Osteoblast (primary cell): Measurements from ENCODE around the gene CAMKMT. TPM values are rescaled to one million over a fixed set of nuclear protein-coding genes. Genes with fewer than 3 reads are reported as not detected.

Experiments used
- DNase-seq: peaks from one replicate; pipeline ENCODE4 v3.0.0; 2011; ENCODE audit warnings: low spot score, mixed read lengths; ENCODE audit not compliant: insufficient read length; ENCODE audit errors: missing footprints
- H2AFZ ChIP-seq: 2 replicates; pipeline ENCODE4 v1.6.0; 2011; ENCODE audit warnings: mild to moderate bottlenecking, low read length
- H3K27ac ChIP-seq: 2 replicates; pipeline ENCODE4 v1.5.1; 2011; ENCODE audit warnings: mild to moderate bottlenecking, low read depth, low read length, moderate library complexity
- H3K27me3 ChIP-seq: 2 replicates; pipeline ENCODE4 v1.6.0; 2012; ENCODE audit warnings: mild to moderate bottlenecking, control low read depth, inconsistent platforms, low read length, moderate library complexity; ENCODE audit not compliant: insufficient read depth
- H3K36me3 ChIP-seq: 2 replicates; pipeline ENCODE4 v1.5.1; 2011; ENCODE audit warnings: mild to moderate bottlenecking, low read length, control low read depth, moderate library complexity; ENCODE audit not compliant: insufficient read depth
- H3K4me1 ChIP-seq: 2 replicates; pipeline ENCODE4 v1.5.1; 2011; ENCODE audit warnings: mild to moderate bottlenecking, low read length, control low read depth, moderate library complexity; ENCODE audit not compliant: insufficient read depth
- H3K4me2 ChIP-seq: 2 replicates; pipeline ENCODE4 v1.6.0; 2011; ENCODE audit warnings: mild to moderate bottlenecking, low read length; ENCODE audit not compliant: insufficient read depth
- H3K4me3 ChIP-seq: fragments of 200-600 bp; sonication (generic); 3 replicates; pipeline ENCODE4 v1.5.1; 2012; ENCODE audit warnings: mild to moderate bottlenecking, low read length, inconsistent platforms; ENCODE audit not compliant: insufficient read depth
- H3K79me2 ChIP-seq: 2 replicates; pipeline ENCODE4 v1.6.0; 2012; ENCODE audit warnings: mild to moderate bottlenecking, low read length, control low read depth, inconsistent platforms; ENCODE audit not compliant: insufficient read depth
- H3K9me3 ChIP-seq: 2 replicates; pipeline ENCODE4 v1.5.1; 2011; ENCODE audit warnings: low read depth, low read length, control low read depth
- H4K20me1 ChIP-seq: 2 replicates; pipeline ENCODE4 v1.6.0; 2012; ENCODE audit warnings: mild to moderate bottlenecking, low read length, control low read depth; ENCODE audit not compliant: insufficient read depth
- total RNA-seq: library from RNA; depleted of rRNA; stranded (reverse); fragments of >200 nt; gene quantifications from 2 replicates; pipeline ENCODE4 v1.2.3, GENCODE V29; 2012
- TF ChIP-seq, protein P1 (sequence below): IDR thresholded peaks from 2 replicates; pipeline ENCODE4 v1.5.1; 2011; ENCODE audit warnings: mild to moderate bottlenecking, low read depth, low read length, moderate library complexity; ENCODE audit errors: extremely low read depth

Gene CAMKMT
- total RNA-seq, 1 donor, result 7.2 TPM

DNA sequence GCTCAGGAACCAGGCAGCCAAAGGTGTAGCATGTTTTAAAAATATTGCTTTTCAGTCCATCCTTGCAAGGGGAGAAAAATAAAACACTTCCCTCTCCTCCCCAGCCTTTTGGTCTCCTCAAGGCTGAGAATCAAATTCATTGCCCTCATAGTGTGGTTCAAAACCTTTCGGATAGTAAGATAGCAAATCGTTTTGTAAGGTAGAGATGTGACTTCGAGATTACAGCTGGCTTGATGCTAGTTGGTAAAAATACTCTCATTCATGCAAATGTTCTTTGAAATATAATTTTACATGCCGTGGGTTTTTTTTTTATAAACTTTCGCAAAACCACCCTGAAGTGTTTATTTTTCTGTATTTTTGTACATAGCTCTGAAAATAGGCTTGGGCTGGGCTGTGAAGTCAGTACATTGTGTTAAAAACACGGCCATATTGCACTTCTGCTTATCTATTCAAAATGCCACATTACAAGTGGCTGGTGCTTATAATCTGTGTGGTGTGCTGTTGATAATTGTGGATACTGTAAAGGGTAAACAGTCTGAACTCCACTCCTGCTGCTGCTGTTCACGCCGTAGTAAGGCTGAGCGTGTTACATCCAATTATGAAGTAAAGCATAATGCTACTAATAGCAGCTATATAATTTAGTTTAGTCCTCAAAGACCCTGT, 407.7 kb downstream of the CAMKMT start:
- no peak overlapping the region for H3K27ac ChIP-seq
- H3K36me3 ChIP-seq, result no peaks in the 10 kb centered on the region
- H4K20me1 ChIP-seq, result no peaks in the 10 kb centered on the region
- TF ChIP-seq, protein P1, sequence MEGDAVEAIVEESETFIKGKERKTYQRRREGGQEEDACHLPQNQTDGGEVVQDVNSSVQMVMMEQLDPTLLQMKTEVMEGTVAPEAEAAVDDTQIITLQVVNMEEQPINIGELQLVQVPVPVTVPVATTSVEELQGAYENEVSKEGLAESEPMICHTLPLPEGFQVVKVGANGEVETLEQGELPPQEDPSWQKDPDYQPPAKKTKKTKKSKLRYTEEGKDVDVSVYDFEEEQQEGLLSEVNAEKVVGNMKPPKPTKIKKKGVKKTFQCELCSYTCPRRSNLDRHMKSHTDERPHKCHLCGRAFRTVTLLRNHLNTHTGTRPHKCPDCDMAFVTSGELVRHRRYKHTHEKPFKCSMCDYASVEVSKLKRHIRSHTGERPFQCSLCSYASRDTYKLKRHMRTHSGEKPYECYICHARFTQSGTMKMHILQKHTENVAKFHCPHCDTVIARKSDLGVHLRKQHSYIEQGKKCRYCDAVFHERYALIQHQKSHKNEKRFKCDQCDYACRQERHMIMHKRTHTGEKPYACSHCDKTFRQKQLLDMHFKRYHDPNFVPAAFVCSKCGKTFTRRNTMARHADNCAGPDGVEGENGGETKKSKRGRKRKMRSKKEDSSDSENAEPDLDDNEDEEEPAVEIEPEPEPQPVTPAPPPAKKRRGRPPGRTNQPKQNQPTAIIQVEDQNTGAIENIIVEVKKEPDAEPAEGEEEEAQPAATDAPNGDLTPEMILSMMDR, result no peak
- no peaks in the 10 kb centered on the region for H3K9me3 ChIP-seq
- H3K4me2 ChIP-seq, result no peak overlapping the region
- H3K79me2 ChIP-seq, result no peaks in the 10 kb centered on the region
- H3K4me1 ChIP-seq, result peaks cover 8% of the 10 kb centered on the region
- H3K4me3 ChIP-seq, result no peak overlapping the region
- H3K27me3 ChIP-seq, result peaks cover 20% of the 10 kb centered on the region
- no peak overlapping the region for H2AFZ ChIP-seq
- no peak for DNase-seq

DNA sequence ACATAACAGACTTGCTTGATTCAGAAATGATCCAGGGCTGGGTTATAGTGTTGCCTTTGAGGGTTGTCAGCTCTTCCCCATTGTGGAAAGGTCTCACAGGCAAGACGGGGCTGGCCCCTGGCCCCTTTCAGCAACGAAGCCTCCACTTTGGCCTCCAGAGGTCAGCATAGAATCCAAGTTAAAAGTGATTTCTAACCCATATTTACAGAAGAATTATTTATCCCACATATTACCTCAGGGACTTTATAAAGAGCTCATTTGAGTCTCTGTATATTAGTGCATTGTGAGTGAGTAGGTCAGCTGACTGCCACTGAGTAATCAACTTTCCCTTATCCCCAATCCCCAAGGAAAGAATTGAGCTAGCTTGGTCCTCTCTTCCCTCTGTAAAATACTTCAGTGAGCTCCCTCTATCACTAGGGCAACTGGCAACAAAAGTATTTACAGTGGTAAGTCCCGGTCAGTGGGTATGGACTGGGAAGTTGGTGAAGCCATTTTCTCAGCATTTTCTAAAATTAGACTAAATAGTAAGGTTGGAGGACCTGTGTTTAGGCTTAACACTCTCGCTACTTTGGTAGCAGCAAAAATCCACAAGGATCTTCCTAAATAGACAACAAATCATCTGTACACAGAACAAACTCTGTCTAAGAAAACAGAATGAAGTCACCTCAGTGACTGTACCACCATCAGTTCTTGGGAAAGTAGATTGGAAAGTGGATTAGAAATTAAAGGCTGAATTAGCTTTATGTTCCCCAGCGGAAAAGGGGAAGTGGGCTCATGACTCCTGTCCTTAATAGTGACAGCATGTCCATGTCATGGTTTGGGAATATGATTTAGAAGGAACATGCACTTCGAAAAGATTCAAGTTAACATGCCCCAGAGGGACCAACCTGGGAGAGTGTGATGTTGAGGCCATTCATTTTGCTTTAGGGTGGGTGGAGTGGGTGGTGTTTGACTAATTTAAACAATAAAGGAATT, 408.8 kb downstream of the CAMKMT start:
- Histone ChIP-seq H2AFZ (no peak overlapping the region), H3K36me3 (no peaks in the 10 kb centered on the region), H3K4me1 (peaks cover 8% of the 10 kb centered on the region), H3K4me3 (no peak overlapping the region), H4K20me1 (no peaks in the 10 kb centered on the region), H3K4me2 (no peak overlapping the region), H3K79me2 (no peaks in the 10 kb centered on the region), H3K9me3 (no peaks in the 10 kb centered on the region), H3K27me3 (peaks cover 20% of the 10 kb centered on the region), H3K27ac (no peak overlapping the region)
- TF ChIP-seq, protein P1, result no peak
- peak; percentile 75 for DNase-seq

DNA sequence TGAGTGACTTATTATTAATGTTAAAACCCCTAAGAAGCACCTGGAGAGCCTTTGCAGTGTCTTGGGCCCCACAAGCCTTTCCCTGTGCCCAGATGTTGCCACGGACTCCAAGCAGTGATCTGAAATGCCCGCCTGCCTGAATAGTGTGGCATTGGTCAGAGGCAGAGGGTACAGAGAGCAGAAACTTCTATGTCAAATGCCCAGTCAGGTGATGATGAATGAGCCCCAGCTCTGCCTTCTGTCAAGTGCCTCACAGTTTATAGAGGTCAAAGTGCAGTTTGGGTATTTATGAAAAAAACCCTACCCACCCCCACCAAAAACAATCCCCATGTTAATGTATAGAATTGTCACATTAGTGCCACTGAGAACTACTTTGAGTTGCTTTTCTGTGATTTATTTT, 409.8 kb downstream of the CAMKMT start:
- peaks cover 20% of the 10 kb centered on the region for H3K27me3 ChIP-seq
- no peaks in the 10 kb centered on the region for H3K36me3 ChIP-seq
- H3K79me2 ChIP-seq, result no peaks in the 10 kb centered on the region
- H3K27ac ChIP-seq, result no peak overlapping the region
- no peaks in the 10 kb centered on the region for H4K20me1 ChIP-seq
- H3K4me3 ChIP-seq, result no peak overlapping the region
- no peak overlapping the region for H2AFZ ChIP-seq
- H3K4me2 ChIP-seq, result no peak overlapping the region
- DNase-seq, result no peak
- TF ChIP-seq, protein P1, result no peak
- H3K4me1 ChIP-seq, result no peaks in the 10 kb centered on the region
- no peaks in the 10 kb centered on the region for H3K9me3 ChIP-seq

DNA sequence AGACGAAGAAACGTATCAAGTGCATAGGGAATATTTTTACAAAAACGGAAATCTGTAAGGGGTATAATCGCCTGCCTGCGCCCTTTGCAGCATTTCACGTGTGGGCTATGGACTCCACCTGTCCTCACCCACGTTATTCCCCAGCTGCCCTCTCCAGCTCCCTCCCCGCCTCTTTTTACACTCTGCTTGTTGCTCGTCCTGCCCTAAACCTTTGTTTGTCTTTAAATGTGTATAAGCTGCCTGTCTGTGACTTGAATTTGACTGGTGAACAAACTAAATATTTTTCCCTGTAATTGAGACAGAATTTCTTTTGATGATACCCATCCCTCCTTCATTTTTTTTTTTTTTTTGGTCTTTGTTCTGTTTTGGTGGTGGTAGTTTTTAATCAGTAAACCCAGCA, 410.4 kb downstream of the CAMKMT start:
- Histone ChIP-seq H3K27ac (no peak overlapping the region), H3K36me3 (no peaks in the 10 kb centered on the region), H4K20me1 (no peaks in the 10 kb centered on the region), H3K79me2 (no peaks in the 10 kb centered on the region), H2AFZ (no peak overlapping the region), H3K4me3 (no peak overlapping the region), H3K9me3 (no peaks in the 10 kb centered on the region), H3K4me2 (no peak overlapping the region), H3K4me1 (no peaks in the 10 kb centered on the region), H3K27me3 (peaks cover 23% of the 10 kb centered on the region)
- no peak for DNase-seq
- TF ChIP-seq, protein P1, result no peak
